ENCODE results near the gene DEPP1.

DNA sequence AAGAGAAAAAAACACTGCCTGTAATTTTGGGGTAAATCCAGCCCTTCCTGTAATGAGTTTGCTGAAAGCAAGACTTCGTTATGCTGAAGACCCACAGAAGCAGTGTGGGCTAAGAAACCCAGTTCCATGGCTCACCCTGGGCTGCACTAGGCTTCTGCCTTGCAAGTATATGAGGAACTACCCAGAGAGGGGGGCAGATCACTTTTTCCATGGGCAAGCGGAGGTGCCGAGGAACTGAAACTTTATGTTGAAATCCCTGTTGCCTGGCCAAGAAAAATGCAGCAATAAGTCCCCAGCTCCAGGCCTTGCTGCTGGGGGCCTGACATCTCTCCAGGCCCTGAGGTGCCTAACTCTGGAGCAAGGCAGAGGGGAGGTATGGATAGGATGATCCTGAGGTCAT is 10.5 kb downstream of the DEPP1 start:
- TF ChIP-seq, protein P1, sequence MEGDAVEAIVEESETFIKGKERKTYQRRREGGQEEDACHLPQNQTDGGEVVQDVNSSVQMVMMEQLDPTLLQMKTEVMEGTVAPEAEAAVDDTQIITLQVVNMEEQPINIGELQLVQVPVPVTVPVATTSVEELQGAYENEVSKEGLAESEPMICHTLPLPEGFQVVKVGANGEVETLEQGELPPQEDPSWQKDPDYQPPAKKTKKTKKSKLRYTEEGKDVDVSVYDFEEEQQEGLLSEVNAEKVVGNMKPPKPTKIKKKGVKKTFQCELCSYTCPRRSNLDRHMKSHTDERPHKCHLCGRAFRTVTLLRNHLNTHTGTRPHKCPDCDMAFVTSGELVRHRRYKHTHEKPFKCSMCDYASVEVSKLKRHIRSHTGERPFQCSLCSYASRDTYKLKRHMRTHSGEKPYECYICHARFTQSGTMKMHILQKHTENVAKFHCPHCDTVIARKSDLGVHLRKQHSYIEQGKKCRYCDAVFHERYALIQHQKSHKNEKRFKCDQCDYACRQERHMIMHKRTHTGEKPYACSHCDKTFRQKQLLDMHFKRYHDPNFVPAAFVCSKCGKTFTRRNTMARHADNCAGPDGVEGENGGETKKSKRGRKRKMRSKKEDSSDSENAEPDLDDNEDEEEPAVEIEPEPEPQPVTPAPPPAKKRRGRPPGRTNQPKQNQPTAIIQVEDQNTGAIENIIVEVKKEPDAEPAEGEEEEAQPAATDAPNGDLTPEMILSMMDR (IDR thresholded peaks at IDR 0.05) = no peak
- no peak for TF ChIP-seq POLR2A (IDR thresholded peaks at IDR 0.05)
